K562 (cell line): ENCODE results near the gene EPN2.

ENCODE experiments used
- CBX8 ChIP-seq: fragments of 200-600 bp; sonication (generic); IDR thresholded peaks from 2 replicates; pipeline ENCODE4 v1.6.1; 2012; ENCODE audit warnings: borderline replicate concordance, mixed run types, low read depth, mild to moderate bottlenecking, moderate library complexity, mixed read lengths, low read length, control low read depth, inconsistent platforms; ENCODE audit not compliant: poor library complexity, severe bottlenecking; ENCODE audit errors: extremely low read depth
- TF ChIP-seq, protein P1 (sequence below), 3 experiments: IDR thresholded peaks in 2 of 3; conservative IDR thresholded peaks in 1 of 3; 2 replicates each; pipeline ENCODE4 v1.5.1; 2011 to 2012; ENCODE audit warnings: low read length in 3 of 3, mild to moderate bottlenecking in 3 of 3, control low read depth in 2 of 3, improper control_type of control experiment in 1 of 3, inconsistent platforms in 1 of 3, low read depth in 1 of 3, mixed read lengths in 1 of 3, moderate library complexity in 1 of 3; ENCODE audit not compliant: insufficient read depth in 2 of 3

- TF ChIP-seq CBX8 = no peak
- TF ChIP-seq, protein P1, sequence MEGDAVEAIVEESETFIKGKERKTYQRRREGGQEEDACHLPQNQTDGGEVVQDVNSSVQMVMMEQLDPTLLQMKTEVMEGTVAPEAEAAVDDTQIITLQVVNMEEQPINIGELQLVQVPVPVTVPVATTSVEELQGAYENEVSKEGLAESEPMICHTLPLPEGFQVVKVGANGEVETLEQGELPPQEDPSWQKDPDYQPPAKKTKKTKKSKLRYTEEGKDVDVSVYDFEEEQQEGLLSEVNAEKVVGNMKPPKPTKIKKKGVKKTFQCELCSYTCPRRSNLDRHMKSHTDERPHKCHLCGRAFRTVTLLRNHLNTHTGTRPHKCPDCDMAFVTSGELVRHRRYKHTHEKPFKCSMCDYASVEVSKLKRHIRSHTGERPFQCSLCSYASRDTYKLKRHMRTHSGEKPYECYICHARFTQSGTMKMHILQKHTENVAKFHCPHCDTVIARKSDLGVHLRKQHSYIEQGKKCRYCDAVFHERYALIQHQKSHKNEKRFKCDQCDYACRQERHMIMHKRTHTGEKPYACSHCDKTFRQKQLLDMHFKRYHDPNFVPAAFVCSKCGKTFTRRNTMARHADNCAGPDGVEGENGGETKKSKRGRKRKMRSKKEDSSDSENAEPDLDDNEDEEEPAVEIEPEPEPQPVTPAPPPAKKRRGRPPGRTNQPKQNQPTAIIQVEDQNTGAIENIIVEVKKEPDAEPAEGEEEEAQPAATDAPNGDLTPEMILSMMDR (IDR thresholded peaks at IDR 0.05 in 2 of 3, conservative IDR thresholded peaks at IDR 0.05 in 1 of 3; ENCODE audit: insufficient read depth in 2 of 3, low read depth in 1 of 3, low read length in 3 of 3) = no peak
Measured at GRCh38 chr17:19315104-19315503, 77.9 kb downstream of the EPN2 start.
